Breast epithelium (tissue), 3 donors: ENCODE results near the gene SLC15A2.

ENCODE experiments used
- CTCF ChIP-seq, 3 donors: fragments of 450-650 bp; IDR thresholded peaks; one replicate each; pipeline ENCODE4 v1.5.1; 2016 to 2017; ENCODE audit warnings: antibody characterized with exemption in 3 of 3, mild to moderate bottlenecking in 3 of 3, moderate library complexity in 3 of 3
- POLR2A ChIP-seq: fragments of 450-650 bp; IDR thresholded peaks from one replicate; pipeline ENCODE4 v1.6.1; 2016; ENCODE audit warnings: antibody characterized with exemption, mild to moderate bottlenecking, moderate library complexity
- POLR2AphosphoS5 ChIP-seq, 3 donors: sonication (generic); formaldehyde crosslinking; IDR thresholded peaks; one replicate each; pipeline ENCODE4 v1.6.1; 2017; ENCODE audit warnings: antibody characterized with exemption in 3 of 3

DNA sequence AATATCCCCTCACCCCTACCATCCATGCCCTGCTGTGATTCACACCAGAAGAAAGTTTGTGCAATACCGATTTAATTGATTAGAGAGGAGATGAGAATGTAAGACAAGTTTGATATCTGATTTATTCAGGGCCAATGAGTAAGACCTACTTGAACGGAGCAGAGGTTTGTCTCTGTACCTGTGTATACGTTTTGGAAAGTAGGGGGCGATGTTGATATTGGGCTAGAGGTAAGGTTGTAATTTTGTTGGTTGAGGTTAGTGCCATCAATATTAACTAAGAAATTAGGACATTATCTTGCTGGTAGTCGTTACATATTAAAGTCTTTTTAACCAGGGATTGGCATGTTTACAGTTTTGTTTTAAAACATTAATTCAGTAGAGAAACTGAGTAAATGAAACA lies 38.6 kb upstream of the SLC15A2 start:
- TF ChIP-seq POLR2A (no peak), CTCF (IDR thresholded peaks at IDR 0.05) (no peak), POLR2AphosphoS5 (IDR thresholded peaks at IDR 0.05) (no peak)
